Activated naive CD4-positive, alpha-beta T cell (primary cell): Measurements from ENCODE around the gene NCOA7.

ENCODE experiments used
- DNase-seq, 4 experiments: peaks; one replicate each; lab custom pipeline; 2025; lab: John Stamatoyannopoulos, UW

The NCOA7 gene

GRCh38 chr6:125790358-125791150 is at the start of gene NCOA7:
TSS of gene NCOA7 (plus strand) at chr6:125790960. CDS start at chr6:125815355, 24,395 bp downstream.
- DNase-seq = peak; percentile 32 to 77 (median 62)

GRCh38 chr6:125741336-125741735 is 49.4 kb upstream of the NCOA7 start:
- no peak for DNase-seq

- DNase-seq = no peak
Measured at GRCh38 chr6:125742024-125742423, 48.7 kb upstream of the NCOA7 start.

GRCh38 chr6:125742464-125743120 is 48.2 kb upstream of the NCOA7 start:
- DNase-seq = no peak

- no peak for DNase-seq
Measured at GRCh38 chr6:125743604-125744003, 47.2 kb upstream of the NCOA7 start.

GRCh38 chr6:125745281-125746018 is 45.3 kb upstream of the NCOA7 start:
- DNase-seq = no peak

GRCh38 chr6:125746019-125746414 is 44.7 kb upstream of the NCOA7 start:
- DNase-seq = no peak

- peak in 3 of 4 experiments; percentile 17 to 49 (median 45) for DNase-seq
Measured at GRCh38 chr6:125746731-125747588, 43.8 kb upstream of the NCOA7 start.

GRCh38 chr6:125747589-125748405 is 43.0 kb upstream of the NCOA7 start:
- DNase-seq = peak in 1 of 4 experiments; percentile 22

- peak in 1 of 4 experiments; percentile 7 for DNase-seq
Measured at GRCh38 chr6:125748406-125749172, 42.2 kb upstream of the NCOA7 start.

GRCh38 chr6:125749173-125749864 is 41.4 kb upstream of the NCOA7 start, which contains the start of gene HEY2:
TSS of gene HEY2 (plus strand) at chr6:125749632. CDS start at chr6:125749777, 145 bp downstream.
- peak; percentile 22 to 75 (median 43) for DNase-seq

GRCh38 chr6:125749865-125750691 is 40.7 kb upstream of the NCOA7 start:
- no peak for DNase-seq

- DNase-seq = no peak
Measured at GRCh38 chr6:125750692-125751333, 39.9 kb upstream of the NCOA7 start.

- DNase-seq = no peak
Measured at GRCh38 chr6:125751334-125751916, 39.3 kb upstream of the NCOA7 start.

- DNase-seq = no peak
Measured at GRCh38 chr6:125752773-125753172, 38.0 kb upstream of the NCOA7 start.

GRCh38 chr6:125753218-125753936 is 37.4 kb upstream of the NCOA7 start:
- no peak for DNase-seq

- no peak for DNase-seq
Measured at GRCh38 chr6:125753937-125754259, 36.9 kb upstream of the NCOA7 start.
